Cardiac muscle cell (in vitro differentiated cells and primary cell): ENCODE results near the gene CABLES2. TPM values are rescaled to one million over a fixed set of nuclear protein-coding genes. Genes with fewer than 3 reads are reported as not detected.

Experiments used
- DNase-seq, 2 donors: peaks; one replicate each; pipeline versions ENCODE4 v3.0.0 to v3.0.0-alpha.2; 2010 to 2017; ENCODE audit warnings: low read depth in 1 of 2, low spot score in 1 of 2
- H3K27ac ChIP-seq: fragments of 200-600 bp; sonication (generic); 2 replicates; pipeline ENCODE4 v1.5.1; 2016
- H3K27me3 ChIP-seq: fragments of 200-600 bp; sonication (generic); 2 replicates; pipeline ENCODE4 v1.6.0; 2016; ENCODE audit warnings: control low read depth
- H3K36me3 ChIP-seq: fragments of 200-600 bp; sonication (generic); 2 replicates; pipeline ENCODE4 v1.5.1; 2016; ENCODE audit warnings: control low read depth
- H3K4me1 ChIP-seq: fragments of 200-600 bp; sonication (generic); 2 replicates; pipeline ENCODE4 v1.8.1; 2017; ENCODE audit warnings: low read depth, mild to moderate bottlenecking, mixed run types
- H3K4me3 ChIP-seq: fragments of 200-600 bp; sonication (generic); 2 replicates; pipeline ENCODE4 v1.5.1; 2016; ENCODE audit warnings: mild to moderate bottlenecking
- H3K9me3 ChIP-seq: fragments of 200-600 bp; sonication (generic); 2 replicates; pipeline ENCODE4 v1.5.1; 2017; ENCODE audit warnings: low read depth, mild to moderate bottlenecking, control low read depth
- polyA plus RNA-seq: library from polyadenylated mRNA; unstranded; fragments of >200 nt; fragmentation: Nextera tagmentation; extraction: Ambion mirVana; gene quantifications from 2 replicates; pipeline ENCODE4 v1.2.1, GENCODE V29; 2016
- total RNA-seq: library from RNA; depleted of rRNA; stranded (reverse); fragments of >200 nt; gene quantifications from 2 replicates; pipeline ENCODE4 v1.2.3, GENCODE V29; 2016
- TF ChIP-seq, protein P1 (sequence below): IDR thresholded peaks from 2 replicates; pipeline ENCODE4 v1.5.1; 2012; ENCODE audit warnings: low read depth, mild to moderate bottlenecking, low read length

The CABLES2 gene
- total and polyA plus RNA-seq, 2 experiments from 2014 or later = 17.9 to 21.4 TPM

DNA sequence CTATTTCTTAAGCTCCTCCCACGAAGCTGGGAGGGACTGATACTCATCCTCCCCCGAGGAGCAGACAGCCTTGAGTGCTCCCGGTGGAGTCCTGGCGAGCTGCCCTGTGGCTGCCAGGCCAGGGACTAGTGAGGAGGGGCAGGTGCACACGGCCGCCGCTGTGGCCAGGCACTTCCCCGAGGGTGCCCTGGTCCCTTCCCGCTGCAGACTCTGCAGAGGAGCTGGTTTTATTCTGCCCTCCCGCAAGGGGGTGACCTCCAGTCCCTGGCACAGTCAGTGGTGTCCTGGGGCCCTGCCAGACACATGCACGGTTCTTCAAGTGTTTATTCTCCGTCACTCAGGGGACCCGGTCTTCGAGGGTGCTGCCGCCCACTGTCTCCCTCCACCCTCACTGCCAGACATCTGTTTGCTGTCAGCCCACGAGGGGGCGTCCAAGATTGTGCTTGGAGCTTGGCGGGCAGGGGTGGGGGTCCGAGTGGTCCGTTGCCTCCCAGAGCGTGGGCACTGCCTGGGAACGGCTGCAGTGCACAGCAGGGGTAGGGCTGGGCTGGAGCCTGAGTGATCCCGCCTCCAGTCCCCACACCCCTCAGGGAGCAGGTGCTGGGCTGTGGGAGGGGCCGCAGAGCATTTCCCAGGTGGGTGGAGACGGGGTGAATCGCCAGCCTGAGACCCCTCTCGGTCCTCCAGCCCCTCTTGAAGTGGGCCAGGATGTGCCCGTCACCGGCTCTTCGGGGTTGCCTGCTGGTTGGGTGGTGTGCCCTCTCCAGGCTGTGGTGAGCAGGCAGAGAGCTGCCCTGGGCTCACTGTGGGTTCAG, 3.1 kb upstream of the CABLES2 start:
- H3K4me1 ChIP-seq = peaks cover 28% of the 10 kb centered on the region
- H3K36me3 ChIP-seq = no peaks in the 10 kb centered on the region
- no peak overlapping the region for H3K4me3 ChIP-seq
- peak; percentile 13 to 80 for DNase-seq
- no peaks in the 10 kb centered on the region for H3K9me3 ChIP-seq
- H3K27ac ChIP-seq = no peak overlapping the region
- no peaks in the 10 kb centered on the region for H3K27me3 ChIP-seq
- TF ChIP-seq, protein P1, sequence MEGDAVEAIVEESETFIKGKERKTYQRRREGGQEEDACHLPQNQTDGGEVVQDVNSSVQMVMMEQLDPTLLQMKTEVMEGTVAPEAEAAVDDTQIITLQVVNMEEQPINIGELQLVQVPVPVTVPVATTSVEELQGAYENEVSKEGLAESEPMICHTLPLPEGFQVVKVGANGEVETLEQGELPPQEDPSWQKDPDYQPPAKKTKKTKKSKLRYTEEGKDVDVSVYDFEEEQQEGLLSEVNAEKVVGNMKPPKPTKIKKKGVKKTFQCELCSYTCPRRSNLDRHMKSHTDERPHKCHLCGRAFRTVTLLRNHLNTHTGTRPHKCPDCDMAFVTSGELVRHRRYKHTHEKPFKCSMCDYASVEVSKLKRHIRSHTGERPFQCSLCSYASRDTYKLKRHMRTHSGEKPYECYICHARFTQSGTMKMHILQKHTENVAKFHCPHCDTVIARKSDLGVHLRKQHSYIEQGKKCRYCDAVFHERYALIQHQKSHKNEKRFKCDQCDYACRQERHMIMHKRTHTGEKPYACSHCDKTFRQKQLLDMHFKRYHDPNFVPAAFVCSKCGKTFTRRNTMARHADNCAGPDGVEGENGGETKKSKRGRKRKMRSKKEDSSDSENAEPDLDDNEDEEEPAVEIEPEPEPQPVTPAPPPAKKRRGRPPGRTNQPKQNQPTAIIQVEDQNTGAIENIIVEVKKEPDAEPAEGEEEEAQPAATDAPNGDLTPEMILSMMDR = peak; percentile 59

DNA sequence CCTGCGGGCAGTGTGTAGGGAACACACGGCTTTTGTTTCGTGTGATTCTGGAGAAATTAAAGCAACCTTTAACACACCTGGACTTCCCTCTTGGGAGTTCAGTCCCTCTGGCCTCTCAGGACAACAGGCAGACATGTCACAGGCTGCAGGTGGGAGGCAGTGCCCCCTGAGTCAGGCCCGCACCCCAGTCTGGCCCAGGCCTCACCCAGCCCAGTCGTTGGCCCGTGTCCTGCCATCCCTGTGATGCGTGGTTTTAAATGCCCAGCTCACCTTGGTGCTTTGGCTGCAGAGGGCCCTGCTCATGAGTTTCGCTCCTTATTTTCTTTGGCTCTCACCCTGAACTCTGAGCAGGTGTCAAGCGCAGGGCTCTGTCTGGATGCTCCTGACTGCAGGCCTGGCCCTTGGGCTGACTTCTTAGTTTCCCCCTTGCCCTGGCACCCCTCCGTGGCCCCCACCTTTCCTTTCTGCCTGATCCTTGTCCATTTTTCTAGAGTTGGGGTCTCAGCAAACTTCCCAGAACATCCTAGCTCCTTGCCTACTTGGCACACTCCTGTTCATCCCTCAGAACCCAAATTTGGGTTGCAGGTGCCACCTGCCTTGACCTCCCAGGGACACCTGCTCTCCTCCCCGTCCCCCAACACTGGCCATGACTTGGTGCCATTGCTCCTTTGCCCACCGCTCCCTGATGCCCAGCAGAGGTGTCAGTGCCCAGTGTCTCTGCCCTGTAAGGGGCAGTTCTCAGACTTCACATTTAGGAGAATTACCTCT, 2.2 kb upstream of the CABLES2 start:
- DNase-seq = no peak
- Histone ChIP-seq H3K27me3 (no peaks in the 10 kb centered on the region), H3K27ac (no peak overlapping the region), H3K4me1 (peaks cover 28% of the 10 kb centered on the region), H3K9me3 (no peaks in the 10 kb centered on the region), H3K4me3 (no peak overlapping the region), H3K36me3 (no peaks in the 10 kb centered on the region)
- TF ChIP-seq, protein P1 = no peak

DNA sequence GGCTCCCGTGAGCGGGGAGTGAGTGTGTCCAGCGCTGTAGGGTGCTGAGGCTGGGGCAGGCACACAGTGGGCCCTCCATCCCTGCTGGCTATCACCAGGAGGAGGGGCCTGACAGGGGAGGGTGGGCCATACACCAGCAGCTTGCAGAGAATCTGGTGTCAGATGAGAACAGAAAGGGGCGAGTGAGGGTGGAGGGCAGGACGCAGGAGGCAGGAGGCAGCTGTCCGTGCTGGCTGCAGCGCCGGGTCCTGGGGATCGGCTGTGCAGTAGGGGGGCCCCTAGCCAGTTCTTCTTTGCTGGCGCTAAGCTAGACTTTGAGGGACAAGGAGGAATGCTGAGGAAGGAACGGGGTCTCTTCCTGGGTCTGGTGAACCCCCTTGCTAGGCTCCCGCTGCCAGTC, 1.6 kb upstream of the CABLES2 start:
- no peak for DNase-seq

DNA sequence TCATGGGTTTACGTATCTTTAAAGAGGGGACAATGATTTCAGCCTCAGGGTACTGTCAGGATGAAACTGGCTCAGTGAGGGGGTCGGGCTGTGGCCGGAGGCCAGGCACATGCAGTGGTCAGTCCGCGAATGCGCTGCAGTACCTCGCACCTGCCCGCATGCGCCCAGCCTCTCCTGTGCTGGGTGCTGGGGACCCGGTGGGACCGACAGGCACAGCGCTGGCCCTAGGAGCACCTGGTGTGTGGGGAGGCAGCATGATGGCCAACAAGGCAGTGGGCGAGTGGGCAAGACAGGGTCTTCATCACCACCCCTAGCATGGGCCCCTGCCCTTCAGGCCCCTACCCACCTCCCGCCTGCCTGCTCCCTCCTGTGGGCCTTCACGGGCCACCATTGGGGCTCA, 970 bp upstream of the CABLES2 start:
- no peaks in the 10 kb centered on the region for H3K9me3 ChIP-seq
- H3K4me1 ChIP-seq = peaks cover 28% of the 10 kb centered on the region
- no peak for DNase-seq
- no peaks in the 10 kb centered on the region for H3K36me3 ChIP-seq
- no peak overlapping the region for H3K27ac ChIP-seq
- no peak overlapping the region for H3K4me3 ChIP-seq
- TF ChIP-seq, protein P1 = no peak
- H3K27me3 ChIP-seq = no peaks in the 10 kb centered on the region

More for the DNA sequence above, 1.6 kb upstream of the CABLES2 start:
- Histone ChIP-seq H3K27ac (no peak overlapping the region), H3K36me3 (no peaks in the 10 kb centered on the region), H3K4me3 (no peak overlapping the region), H3K27me3 (no peaks in the 10 kb centered on the region), H3K9me3 (no peaks in the 10 kb centered on the region), H3K4me1 (peaks cover 28% of the 10 kb centered on the region)
- TF ChIP-seq, protein P1 = no peak

DNA sequence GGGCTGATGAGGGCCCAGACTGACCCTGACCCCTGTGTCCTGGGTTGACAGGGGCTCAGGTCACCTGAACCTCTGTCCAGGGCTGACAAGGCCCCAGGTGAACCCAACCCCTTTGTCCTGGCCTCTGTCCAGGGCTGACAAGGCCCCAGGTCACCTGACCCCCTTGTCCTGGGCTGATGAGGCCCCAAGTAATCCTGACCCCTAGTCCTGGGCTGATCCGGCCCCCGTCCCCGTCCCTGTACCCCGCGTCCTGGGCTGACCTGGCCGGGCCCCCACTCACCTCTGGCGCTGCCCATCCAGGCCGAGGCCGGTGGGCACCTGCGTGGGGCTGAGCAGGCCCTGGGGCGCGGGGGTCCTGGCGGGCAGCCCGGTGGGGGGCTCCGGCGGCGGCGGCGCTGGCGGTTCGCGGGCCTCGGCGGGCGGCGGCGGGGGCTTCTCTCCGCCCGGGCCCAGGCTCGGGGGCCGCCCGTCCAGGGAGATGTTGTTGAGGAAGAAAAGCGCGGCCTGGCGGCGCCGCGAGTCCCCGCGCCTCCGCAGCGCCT, 379 bp downstream of the CABLES2 start:
- no peaks in the 10 kb centered on the region for H3K9me3 ChIP-seq
- no peak overlapping the region for H3K27ac ChIP-seq
- peaks cover 28% of the 10 kb centered on the region for H3K4me1 ChIP-seq
- TF ChIP-seq, protein P1 = no peak
- H3K4me3 ChIP-seq = peak overlapping the region; percentile 84
- H3K27me3 ChIP-seq = no peaks in the 10 kb centered on the region
- DNase-seq = no peak
- H3K36me3 ChIP-seq = no peaks in the 10 kb centered on the region
